Hypothalamus (tissue), 51 donors: ENCODE results near the gene EVC2.

ENCODE experiments used
- DNase-seq, 51 donors: peaks; one replicate each; lab custom pipeline; 2025; lab: John Stamatoyannopoulos, UW

The EVC2 gene

GRCh38 chr4:5527211-5527610 is 181.1 kb downstream of the EVC2 start:
- DNase-seq, result no peak

GRCh38 chr4:5526080-5526846 is 182.1 kb downstream of the EVC2 start:
- DNase-seq, result no peak

- peak in 1 of 51 donors; percentile 22 for DNase-seq
Measured at GRCh38 chr4:5524446-5525299, 183.7 kb downstream of the EVC2 start.

GRCh38 chr4:5517372-5517771 is 191.0 kb downstream of the EVC2 start:
- no peak for DNase-seq

GRCh38 chr4:5515646-5516045 is 192.7 kb downstream of the EVC2 start:
- no peak for DNase-seq
